GM19324 (cell line): ENCODE data around the gene COL27A1.

Source experiments
- ATAC-seq: cut with Tn5 transposase; IDR thresholded peaks from one replicate; pipeline ENCODE4 v1.9.1; 2021; ENCODE audit warnings: mild to moderate bottlenecking, moderate library complexity; ENCODE audit not compliant: unreplicated experiment, low FRiP score

Gene COL27A1

DNA sequence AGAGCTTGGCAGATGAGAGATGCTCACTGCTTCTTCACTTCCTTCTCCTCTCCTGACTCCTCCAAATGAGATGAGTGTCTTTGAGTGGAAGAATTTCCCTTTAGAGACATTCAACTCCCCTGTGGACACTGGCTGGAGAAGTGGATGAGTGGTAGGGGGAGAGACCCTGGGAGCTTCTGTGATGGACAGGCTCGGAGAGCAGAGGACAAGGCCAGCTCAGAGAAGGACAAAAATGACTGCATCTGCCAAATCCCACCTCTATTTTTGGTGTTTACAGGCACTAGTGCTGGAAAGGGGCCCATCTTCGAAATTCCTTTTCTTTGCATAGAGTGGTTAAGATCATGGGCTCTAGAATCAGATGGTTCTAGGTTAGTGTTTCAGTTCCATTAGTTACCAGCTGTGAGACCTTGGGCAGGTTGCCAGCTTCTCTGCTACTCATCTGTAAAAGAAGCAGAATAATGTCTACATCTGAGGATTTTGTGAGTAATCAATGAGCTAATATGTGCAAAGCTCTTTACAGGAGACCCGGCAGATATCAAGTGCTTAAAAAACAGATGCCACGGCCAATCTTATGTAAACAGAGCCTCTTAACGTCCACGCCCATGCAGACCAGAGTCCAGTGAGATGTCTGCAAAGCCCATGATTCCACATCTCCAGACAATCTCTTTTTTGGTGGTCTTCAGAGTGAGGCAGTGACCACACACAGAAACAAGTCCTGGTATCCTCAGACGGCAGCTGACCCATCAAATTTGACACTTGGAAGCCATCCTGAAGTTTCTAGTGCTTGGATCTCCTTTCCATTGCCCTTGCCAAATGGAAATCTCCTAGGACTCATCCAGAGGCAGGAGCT is 13.6 kb upstream of the COL27A1 start:
- no peak for ATAC-seq

- no peak for ATAC-seq
These were observed 12.1 kb upstream of the COL27A1 start for GRCh38 chr9:114143234-114143633.

DNA sequence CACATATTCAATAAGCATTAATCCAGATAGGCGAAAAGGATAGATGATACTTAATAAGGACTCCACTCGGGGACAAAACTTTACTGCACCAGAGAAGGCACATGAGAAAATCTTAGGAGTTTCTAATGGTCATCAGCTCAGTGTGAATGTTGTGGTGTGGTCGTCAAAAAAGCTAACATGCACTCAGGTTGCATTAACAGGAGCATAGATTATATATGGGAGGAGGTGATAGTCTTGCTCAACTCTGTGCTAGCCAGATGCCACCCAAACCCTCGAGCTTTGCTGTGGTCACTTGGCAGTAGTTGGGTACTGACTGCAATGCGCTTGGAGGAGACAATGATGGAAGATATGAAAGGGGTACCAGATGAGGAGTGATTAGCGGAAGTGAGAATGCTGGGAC is 8.6 kb upstream of the COL27A1 start:
- no peak for ATAC-seq

DNA sequence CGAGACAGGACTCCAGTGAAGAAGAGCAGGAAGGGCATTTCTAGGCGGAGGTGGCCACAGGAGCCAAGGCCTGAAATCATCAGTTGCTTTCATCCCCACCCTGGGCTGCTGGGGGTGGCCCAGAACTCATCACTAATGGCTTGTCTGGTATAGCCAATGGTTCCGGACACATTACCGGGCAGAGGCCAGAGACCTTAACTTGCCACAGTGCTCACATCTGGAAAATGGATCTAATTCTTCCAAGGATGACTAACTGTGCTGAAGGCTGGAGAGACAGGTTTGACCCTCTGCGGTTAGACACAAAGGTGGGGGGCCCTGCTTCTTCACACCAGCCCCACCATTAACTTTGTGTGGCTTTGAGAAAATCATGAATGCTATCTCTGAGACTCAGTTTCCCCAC is 6.2 kb upstream of the COL27A1 start:
- ATAC-seq = no peak

DNA sequence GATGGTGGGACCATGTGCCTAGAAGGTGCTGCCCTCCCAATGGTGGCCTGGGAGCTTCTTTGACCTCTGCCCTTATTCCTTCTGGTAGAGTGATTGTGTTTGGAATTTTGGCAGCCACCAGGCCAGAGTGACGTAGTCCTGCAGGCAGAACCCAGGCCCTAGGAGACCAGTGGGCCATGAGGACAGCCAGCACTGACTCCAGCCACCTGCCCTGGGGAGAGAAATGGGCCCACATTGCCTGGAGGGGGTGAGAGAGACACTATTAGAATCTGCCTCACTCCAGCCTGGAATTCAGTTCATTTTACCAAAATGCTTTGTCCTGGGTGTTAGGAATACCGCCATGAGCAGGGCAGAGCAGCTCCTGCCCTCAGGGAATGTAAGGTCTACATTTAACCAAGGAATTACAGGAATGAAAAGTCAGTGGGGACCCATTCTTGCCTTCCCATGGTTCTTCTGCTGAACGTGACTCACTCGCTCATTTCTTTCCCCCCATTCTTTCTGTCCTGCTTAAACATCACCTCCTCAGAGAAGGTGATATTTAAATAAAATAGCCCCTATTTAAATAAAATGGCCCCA is 5.5 kb upstream of the COL27A1 start:
- no peak for ATAC-seq

GRCh38 chr9:114150608-114151007 is 4.7 kb upstream of the COL27A1 start:
- no peak for ATAC-seq

- no peak for ATAC-seq
These were observed 3.8 kb upstream of the COL27A1 start for GRCh38 chr9:114151426-114151956.

GRCh38 chr9:114153761-114154599 is 1.4 kb upstream of the COL27A1 start:
- no peak for ATAC-seq

DNA sequence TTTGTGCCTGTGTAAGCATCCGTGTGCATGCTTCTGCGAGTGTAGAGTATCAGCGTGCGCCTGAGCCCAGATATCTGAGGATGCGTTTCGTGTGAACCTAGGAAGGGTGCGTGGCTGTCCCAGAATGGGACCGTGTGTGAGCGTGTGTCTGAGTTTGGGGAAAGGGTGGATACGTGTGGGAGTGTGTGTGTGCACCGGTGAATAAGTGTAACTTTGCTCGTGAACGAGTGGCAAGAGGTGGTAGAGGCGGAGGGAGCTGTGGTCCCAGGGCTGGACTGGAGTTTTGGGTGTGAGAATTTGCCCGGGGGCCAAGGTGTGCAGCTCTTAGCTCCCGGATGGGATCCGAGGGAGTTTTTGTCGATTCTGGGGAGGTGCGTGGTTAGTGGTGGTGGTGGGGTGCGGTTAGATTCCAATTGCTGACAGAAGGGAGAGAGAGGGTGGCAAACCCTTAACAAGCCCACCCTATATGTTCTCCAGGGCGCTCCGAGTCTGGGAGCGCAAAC is 686 bp upstream of the COL27A1 start:
- no peak for ATAC-seq

- no peak for ATAC-seq
These were observed 789 bp downstream of the COL27A1 start for GRCh38 chr9:114155995-114156656.

DNA sequence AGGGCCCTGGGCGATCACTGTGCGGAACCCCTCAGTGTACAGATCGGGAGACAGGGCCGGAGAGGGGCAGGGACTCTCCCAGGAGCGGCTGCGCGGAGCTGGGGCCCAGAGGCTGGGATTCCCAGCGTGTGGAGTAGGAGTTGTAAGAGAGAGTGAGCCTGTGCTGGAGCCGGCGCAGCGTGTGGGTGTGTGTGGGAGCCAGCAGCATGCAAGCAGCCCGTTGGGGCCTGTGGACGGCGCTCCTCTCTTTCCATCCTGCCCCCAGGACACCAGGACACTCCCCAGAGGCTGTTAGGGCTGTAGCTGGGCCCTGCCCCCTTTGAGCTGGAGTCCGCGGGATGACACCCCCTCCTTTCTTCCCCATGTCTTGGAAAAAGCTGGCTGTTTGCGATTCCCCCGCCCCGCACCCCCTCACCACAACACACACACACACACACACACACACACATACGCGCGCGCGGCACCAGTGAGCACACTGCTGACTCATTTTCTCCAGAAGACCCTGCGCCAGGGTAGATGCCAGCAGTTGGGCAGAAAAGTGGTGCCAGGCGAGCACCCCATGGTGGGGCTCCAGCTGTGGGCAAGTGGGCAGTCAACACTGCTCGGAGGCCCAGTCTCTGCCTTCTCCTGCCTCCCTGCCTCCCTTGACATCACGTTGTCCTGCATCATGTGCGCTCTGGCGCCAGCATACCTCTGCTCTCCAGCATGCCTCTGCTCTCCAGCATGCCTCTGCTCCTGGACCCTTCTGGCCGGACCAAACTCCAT is 1.5 kb downstream of the COL27A1 start:
- ATAC-seq = no peak

DNA sequence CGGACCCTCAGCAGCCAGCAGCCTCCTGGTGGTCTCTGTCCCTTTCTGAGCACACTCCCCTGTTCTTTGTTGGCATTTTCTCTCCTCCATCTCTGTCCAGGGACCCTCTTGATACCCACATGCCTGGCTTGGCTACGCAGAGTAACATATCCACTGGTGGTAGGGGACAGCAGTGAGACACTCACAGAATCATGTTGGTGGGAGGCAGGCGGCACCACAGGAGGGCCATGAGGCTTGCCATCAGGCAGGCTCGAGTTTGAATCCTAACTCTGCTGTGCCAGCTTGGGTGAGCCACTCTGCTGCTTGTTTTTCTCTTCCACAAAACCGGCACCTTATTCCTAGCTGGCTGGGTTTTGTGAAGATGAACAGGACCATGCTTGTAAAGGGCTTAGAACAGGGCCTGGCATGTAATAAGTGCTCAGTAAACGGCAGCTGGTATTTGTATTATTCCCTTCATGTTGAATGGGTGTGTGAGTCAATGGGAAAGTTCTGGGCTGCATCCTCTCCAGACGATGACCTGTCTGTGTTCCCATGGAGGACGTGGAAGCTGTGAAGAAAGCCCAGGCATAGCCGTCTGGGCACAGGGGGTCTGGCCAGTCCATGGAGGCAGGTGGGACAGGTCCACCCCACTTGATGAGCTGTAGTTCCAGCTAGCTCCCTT is 2.3 kb downstream of the COL27A1 start:
- ATAC-seq = no peak

DNA sequence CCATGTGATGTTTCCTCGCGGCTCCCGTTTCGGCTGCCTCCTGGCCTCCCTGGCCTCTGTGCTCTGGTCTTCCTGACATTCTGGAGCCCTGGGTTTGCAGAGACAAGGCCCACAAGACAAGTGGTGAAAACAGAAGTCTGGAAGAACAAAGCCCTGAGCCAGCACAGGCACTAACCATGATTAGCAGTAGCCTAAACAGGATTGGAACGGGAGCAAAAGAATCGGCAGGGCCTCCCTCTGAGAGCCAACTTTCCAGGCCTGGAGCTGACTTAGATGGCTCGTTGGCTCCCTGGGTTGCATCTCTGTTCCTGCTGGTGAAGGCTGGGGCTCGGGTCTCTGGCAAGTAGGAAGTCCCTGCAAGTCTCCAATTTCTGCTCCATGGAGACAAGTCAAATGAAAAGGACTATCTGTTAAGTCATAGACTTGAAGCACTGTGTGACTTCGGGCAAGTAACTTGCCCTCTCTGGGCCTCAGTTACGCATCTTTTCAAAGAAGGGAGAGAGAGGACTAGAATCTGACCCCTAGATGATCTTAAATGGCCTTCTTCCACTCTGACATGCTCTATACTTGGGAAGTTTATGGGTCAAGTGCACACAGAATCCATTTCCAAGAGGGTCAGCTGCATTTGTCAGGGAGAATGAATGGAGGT is 3.3 kb downstream of the COL27A1 start:
- ATAC-seq = no peak

DNA sequence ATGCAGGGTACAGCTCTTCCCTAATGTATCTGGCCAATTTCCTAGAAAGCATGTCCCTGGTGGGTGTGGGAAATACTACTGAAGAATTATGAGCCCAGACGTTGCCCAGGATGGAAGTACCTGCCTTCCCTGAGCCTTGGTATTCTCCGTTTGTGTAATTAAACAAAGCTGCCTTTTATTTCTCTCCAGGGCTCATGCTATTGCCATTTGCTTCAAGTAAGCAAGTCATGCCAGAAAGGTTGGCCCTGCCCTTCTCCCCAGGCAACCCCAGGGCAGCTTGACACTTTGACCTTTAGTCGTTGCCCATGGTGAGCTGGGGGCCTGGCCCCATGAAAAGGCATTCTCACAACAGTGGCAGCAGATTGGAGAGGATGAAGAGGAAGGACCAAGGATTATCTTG is 4.4 kb downstream of the COL27A1 start:
- ATAC-seq = no peak

- ATAC-seq = no peak
These were observed 6.2 kb downstream of the COL27A1 start for GRCh38 chr9:114161513-114161912.

- ATAC-seq = no peak
These were observed 8.2 kb downstream of the COL27A1 start for GRCh38 chr9:114163517-114163951.

GRCh38 chr9:114164191-114164794 is 9.0 kb downstream of the COL27A1 start:
- no peak for ATAC-seq

- ATAC-seq = no peak
These were observed 10.2 kb downstream of the COL27A1 start for GRCh38 chr9:114165407-114166102.
